SH-SY5Y (cell line): ENCODE data around the gene C1orf94.

Experiments
- GATA2 ChIP-seq: IDR thresholded peaks from 2 replicates; pipeline ENCODE4 v1.6.1; 2011; ENCODE audit warnings: mild to moderate bottlenecking, low read depth, low read length
- GATA3 ChIP-seq: IDR thresholded peaks from 2 replicates; pipeline ENCODE4 v1.6.1; 2011; ENCODE audit warnings: low read depth, mild to moderate bottlenecking, low read length, moderate library complexity

Gene C1orf94, protein sequence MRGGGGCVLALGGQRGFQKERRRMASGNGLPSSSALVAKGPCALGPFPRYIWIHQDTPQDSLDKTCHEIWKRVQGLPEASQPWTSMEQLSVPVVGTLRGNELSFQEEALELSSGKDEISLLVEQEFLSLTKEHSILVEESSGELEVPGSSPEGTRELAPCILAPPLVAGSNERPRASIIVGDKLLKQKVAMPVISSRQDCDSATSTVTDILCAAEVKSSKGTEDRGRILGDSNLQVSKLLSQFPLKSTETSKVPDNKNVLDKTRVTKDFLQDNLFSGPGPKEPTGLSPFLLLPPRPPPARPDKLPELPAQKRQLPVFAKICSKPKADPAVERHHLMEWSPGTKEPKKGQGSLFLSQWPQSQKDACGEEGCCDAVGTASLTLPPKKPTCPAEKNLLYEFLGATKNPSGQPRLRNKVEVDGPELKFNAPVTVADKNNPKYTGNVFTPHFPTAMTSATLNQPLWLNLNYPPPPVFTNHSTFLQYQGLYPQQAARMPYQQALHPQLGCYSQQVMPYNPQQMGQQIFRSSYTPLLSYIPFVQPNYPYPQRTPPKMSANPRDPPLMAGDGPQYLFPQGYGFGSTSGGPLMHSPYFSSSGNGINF

DNA sequence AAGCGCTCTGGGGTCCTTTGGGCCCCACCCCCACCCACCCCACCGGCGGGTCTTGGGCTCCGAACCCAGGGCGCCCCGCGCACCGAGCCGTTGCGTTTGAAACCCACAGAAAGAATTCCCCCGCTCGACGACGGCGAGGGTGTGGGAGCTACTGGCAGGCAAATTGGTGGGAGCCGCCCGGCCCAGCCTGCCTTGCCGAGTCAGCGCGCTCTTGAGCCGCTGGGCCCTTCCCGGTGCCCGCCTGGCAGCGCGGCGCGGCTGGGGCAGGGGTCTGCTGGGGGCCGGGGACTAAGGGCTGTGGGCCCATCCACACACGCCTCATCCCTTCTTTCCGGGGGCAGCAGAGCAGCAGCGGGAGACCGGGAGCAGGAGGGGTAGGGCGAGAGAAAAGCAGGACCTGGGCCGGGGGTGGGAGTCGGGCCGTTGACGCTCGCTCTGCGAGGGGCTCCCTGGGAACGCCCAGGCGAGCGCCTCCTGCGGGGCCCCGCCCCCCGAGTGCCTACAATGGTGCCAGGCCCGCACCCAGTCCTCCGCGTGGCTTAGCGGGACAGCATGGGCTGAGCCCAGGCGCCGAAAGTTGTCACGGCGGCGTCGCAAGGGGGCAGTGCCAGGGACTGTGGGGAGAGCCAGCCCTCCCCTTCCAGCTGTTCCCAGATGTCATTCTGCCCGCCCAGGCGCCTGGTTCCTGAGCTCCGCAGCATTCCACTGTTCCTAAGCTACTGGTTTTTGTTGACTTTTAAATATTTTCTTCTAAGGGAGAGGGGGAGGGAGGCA, at the start of gene C1orf94:
Gene C1orf94 (plus strand): TSS at position 78 of the 774 bp plus-strand sequence. CDS start 883 bp downstream, outside the sequence.
- TF ChIP-seq GATA2 (no peak), GATA3 (no peak)

DNA sequence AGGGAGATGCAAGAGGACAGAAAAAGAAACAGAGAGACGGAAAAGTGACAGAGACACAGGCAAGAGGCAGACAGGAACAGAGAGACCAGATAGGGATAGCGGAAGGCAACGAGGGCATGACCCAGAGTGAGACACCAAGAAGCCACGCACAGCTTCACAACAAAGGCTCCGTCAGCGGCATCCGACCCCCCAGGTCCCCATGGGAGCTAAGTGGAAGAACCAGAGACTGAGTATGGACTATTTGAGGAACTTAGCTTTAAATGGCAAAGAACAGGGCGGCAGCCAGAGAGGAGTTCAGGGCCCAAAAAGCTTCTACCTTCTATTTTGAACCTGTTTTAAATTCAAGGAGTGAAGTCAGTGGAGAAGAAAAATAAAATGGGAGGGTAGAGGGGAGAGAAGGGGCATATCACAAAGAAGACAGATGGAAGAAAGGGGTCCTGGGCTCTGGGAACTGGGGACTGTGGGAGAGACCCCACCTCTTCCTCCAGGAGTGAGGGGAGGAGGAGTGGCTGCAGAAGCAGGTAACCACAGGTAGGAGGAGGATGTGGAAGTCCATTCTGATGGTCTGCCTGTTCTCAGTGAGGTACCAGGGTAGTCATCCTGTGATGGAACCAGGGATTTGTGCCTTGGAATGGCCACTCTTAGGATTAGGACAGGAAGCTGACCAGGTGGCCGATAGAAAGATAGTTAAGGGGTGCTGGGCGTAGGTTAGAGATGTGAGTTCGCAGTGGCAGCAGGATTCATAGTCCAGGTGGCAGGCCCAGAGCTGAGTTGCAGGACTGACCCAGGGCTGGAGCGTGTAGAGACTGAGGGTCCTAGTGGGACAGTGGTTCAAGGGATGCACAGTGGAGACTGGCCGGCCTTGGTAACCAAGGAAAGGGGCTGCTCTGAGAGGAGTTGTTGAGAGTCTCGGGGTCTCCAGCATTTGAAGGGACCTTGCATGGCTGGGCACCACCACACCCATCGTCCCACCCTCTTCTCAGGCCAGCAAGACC, 49.4 kb upstream of the C1orf94 start:
- TF ChIP-seq GATA3 (no peak), GATA2 (no peak)

DNA sequence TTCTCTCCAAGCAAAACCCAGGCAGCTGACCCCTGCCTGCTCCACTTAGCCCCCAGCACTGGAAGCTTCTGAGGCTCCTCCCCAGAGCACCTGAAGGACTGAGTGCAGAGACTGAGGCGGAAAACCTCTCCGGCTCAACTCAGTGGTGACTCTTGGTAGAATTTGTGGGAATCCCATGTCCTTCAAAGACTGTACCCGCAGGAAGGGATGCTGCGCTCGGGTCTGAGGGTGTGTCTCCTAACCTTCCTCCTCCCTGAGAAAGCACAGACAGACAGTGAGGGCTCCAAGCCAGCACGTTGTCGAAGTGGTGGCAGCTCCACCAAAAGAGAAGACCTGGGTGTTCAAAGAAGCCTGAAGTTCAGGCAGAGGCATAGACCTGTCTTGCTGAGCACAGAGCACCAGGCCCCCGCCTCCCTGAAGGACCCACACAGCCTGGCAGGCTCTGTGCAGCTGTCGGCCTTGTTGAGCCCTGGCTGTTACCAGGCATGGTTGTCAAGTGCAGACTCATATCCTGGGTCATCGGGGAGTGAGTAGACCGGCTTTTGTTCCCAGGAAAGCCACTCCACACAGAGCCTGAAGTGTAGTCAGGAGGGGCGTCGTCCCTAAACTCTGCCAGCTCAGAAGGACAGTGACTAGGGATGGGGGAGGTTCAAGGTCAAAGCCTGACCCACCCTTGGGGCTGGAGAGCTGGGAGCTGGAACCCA, 48.4 kb upstream of the C1orf94 start:
- TF ChIP-seq GATA2 (no peak), GATA3 (no peak)

DNA sequence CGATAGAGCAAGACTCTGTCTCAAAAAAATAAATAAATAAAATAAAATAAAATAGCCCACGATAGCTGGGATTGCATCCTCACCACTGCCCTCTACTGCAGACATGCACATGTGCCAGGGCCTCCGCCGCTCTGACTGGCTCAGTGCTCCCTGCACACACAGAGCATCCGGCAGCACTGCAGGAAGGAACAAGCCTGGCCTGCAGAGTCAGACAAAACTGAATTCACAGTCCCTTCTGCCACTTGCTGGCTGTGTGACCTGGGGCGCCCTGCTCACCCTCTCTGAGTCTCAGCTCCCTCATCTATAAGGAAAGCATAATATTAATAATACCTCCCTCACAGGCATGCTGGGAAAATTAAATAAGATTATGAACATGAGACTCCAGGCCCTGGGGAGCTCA, 47.1 kb upstream of the C1orf94 start:
- TF ChIP-seq GATA2 (no peak), GATA3 (no peak)

DNA sequence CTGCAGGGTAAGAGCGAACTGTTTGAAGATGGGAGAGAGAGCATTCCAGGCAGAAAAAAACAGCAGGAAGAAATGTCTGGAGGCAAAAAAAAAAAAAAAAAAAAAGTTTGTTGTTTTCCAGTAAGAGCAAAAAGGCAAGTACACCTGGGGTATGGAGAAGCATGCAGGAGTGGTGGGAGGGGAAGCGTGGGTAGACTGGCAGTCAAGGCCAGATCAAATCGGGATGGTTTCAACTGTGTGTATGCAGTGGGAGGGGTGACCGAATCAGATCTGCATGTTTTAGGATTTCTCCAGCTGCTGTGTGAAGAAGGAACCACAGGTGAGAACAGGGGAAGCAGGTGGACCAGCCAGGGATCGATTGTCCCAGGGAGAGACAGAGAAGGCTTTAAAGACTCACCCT, 46.4 kb upstream of the C1orf94 start:
- TF ChIP-seq GATA3 = no peak

DNA sequence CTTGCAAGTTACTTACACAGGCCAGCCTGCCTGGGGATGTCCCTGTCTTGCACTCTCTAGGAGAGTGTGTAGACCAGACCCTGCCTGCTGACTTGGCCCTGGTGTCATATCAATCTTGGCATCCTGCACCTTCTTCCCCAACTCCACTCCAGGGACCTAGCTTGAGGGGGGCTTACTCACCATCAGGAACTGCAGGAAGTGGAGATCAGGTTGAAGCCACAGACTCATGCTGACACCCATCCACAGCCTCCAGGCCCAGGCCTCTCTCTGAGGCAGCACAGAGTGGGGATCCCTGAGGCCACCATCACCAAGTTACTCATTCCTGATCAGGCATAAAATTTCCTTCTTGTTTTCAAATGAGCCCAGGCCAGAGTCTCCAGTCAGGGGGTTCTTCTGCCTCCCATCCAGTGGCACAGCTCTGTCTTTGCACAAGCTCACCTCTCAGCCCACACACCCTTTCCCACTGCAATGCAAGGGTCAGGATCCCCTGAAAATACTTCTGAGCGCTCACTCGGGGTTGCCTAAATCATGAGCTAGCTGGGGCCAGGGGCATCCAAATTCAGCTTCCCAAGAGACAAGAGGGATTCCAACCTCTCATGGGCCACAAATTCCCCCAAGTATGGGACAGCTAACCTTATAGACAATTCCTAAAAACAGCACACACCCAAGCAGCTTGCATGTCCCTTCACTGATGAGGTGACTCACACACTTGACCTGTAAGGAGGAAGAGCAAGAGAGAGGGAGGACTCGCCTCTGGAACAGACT, 45.1 kb upstream of the C1orf94 start:
- TF ChIP-seq GATA3 = no peak
- TF ChIP-seq GATA2 = no peak

DNA sequence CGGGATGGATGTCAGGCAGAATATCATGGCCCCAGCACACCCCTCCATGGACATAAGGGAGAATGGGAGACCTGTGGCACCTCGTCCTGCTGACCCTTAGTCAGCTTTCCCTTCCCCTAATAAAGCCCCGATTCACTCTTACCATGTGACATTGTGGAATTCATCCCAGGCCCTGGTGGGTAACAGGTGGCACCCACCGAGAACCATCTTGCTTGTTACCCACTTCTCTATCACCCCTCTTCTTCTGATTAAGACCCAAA, 44.6 kb upstream of the C1orf94 start:
- TF ChIP-seq GATA2 = no peak
- TF ChIP-seq GATA3 = no peak

DNA sequence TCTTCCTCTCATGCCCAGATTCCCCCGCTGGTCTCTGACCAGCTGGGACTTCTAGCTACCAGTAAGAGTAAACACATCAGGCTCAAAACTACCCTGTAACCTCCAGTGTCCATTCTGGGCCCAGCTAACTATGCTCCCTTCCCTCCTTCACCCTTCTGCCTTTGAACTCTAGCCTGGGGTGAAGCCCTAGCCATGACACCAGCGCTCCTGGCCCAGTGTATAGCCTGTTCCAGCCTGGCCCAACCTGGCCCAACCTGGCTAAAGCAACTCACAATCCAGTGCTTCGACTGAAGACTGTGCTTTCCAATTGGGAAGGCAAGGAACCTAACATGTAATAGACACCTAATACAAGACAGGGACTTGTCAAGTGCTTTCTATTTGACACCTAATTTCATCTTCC, 39.3 kb upstream of the C1orf94 start:
- TF ChIP-seq GATA2 = no peak
- no peak for TF ChIP-seq GATA3

DNA sequence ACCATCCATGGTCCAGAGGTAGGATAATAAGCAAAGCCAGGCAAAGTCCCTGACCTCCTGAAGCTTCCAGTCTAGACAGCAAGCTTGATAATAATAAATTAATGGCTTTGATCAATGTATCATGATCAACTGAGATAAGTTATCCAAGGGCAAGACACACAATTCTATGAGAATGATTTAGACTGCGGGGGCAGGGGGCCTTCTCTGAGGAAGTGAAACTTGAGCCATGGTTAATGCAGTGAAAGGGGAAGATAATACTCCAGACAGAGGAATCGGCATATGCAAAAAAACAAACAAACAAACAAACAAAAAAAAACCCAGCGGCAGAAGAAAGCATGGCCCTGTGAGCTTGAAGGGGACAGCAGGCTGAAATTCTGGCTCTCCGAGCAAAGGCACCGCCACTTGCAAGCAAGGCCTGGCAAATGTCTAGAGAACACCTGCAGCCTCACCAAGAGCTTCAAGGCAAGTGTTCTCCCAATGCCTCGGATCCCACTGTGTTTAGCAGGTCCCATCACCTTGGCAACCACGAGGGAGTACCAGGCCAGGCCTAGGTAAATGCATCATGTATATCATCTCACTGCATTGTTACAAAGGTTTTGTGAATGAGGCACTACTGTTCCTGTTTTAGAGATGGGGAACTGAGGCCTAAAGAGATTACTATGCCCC, 36.6 kb upstream of the C1orf94 start:
- TF ChIP-seq GATA3 = no peak
- no peak for TF ChIP-seq GATA2

DNA sequence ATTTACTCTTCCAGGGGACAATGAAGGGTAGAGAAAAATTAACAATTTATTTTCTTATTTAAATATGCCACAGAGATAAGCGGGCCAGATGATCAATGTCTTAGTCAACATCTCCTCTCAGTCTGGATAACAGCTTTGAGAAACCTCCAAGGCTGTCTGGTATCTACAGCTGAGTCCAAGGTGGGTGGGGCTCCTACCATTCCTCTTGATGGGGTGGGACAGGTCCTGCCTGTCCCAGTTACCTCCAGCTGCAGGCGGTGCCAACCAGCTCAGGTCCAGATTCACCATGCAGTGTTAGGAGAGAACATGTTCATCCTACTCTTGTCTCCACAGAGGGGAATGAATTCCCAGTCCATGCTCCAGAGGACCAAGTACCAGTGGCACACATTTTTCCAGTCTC, 32.7 kb upstream of the C1orf94 start:
- no peak for TF ChIP-seq GATA2
- no peak for TF ChIP-seq GATA3

DNA sequence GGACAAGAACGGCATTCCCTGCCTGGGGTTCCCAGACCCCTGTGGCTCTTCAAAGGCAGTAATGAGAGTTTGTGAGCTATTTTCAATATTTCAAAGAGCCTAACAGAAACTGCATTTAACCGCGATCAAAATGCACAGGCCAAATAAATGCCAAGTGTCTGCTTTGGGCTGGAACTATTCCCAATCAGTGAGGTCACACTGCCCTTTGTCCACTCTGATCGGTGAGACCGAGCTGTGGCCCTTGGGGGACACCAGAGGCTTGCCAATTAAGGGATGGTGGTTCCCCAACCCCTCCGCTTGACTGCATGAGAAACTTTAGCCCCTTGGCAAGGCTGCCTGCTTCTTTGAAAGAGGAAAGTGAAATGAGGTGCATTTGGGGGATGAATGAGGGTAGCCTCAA, 31.9 kb upstream of the C1orf94 start:
- TF ChIP-seq GATA2 = no peak
- no peak for TF ChIP-seq GATA3

DNA sequence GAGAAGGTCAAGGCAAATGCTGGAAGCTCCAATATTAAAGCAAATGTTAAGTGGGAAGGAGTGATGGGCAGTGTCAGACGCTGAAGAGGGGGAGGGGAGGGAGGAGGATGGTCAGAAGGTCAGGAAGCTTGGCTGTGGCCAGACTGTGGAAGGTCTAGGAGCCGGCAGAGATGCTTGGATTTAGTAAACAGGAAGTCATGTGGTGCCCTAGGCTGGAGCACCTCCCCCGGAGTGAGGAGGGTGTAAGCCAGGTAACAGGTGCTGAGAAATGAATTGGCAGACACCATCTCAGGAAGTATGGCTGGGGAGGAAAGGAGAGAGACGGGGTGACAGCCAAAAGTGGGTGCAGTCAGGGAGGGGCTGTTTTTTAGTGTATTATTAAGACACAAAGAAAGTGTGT, 29.4 kb upstream of the C1orf94 start:
- TF ChIP-seq GATA3 = no peak
- no peak for TF ChIP-seq GATA2
